AG04449 (cell line): Measurements from ENCODE around the gene CFAP91.
"Not testable (repeated sequence)": the region's sequence is repeated elsewhere in the genome, so short reads cannot be mapped to it uniquely, and the experiment has no call there.

ENCODE experiments used
- CTCF ChIA-PET: fragments of 350-600 bp; formaldehyde crosslinking; extraction: SDS; loops from one replicate; lab custom pipeline; 2021; ENCODE audit warnings: antibody characterized with exemption; lab: Yijun Ruan, JAX
- POLR2A ChIA-PET: fragments of 400-600, 350-600 bp; formaldehyde crosslinking; extraction: SDS; loops from one replicate; lab custom pipeline; 2020; ENCODE audit warnings: antibody characterized with exemption, inconsistent platforms; lab: Yijun Ruan, JAX
- DNase-seq: peaks from one replicate; pipeline ENCODE4 v3.0.0-alpha.2; 2010; ENCODE audit warnings: low read depth, low spot score
- H3K4me3 ChIP-seq: 2 replicates; pipeline ENCODE4 v1.5.1; 2011; ENCODE audit warnings: low read depth, mild to moderate bottlenecking, control low read depth, low read length
- CTCF ChIP-seq: IDR thresholded peaks from one replicate; pipeline ENCODE4 v1.5.1; 2011; ENCODE audit warnings: mild to moderate bottlenecking, moderate library complexity, low read length, control low read depth, inconsistent platforms; ENCODE audit not compliant: insufficient read depth; ENCODE audit errors: missing control alignments

The CFAP91 gene

GRCh38 chr3:119676020-119676419 is 26.8 kb upstream of the CFAP91 start:
- TF ChIP-seq CTCF: no peak
- DNase-seq: no peak
- H3K4me3 ChIP-seq: peak overlapping the region; percentile 74
- ChIA-PET CTCF (interaction anchor here (0.9 to 2.6 kb wide), 8 partner anchors 8 to 793 kb away, joined by 3 to 11 read pairs (median 4); no protein-coding TSS in a partner anchor), POLR2A (interaction anchor here (0.6 to 1.5 kb wide), 3 partner anchors 13 to 207 kb away, joined by 3 to 4 read pairs (median 3); partner anchors contain the start of gene POGLUT1)

- ChIA-PET CTCF (interaction anchor here (0.9 to 2.6 kb wide), 8 partner anchors 11 to 794 kb away, joined by 3 to 11 read pairs (median 4); no protein-coding TSS in a partner anchor), POLR2A (interaction anchor here (0.8 to 1.5 kb wide), 4 partner anchors 12 to 354 kb away, joined by 3 to 4 read pairs (median 3); no protein-coding TSS in a partner anchor)
- TF ChIP-seq CTCF: no peak
- peak within 1 kb of the TSS; percentile 74 for H3K4me3 ChIP-seq
- DNase-seq: peak; percentile 71
Measured at GRCh38 chr3:119676771-119677640, 25.8 kb upstream of the CFAP91 start, which contains the start of gene COX17. Gene COX17, minus strand, starts transcription at chr3:119677406. Its CDS starts 96 bp downstream, at chr3:119677310.

GRCh38 chr3:119677641-119677934 is 25.2 kb upstream of the CFAP91 start:
- DNase-seq: no peak
- POLR2A ChIA-PET: interaction anchor here (1.0 to 1.5 kb wide), 2 partner anchors 15 to 355 kb away, joined by 3 to 4 read pairs; no protein-coding TSS in a partner anchor
- no peak for TF ChIP-seq CTCF
- H3K4me3 ChIP-seq: peak overlapping the region; percentile 74
- CTCF ChIA-PET: interaction anchor here (1.6 kb wide), 1 partner anchor 268 kb away, joined by 3 read pairs; no protein-coding TSS in a partner anchor

GRCh38 chr3:119678209-119678608 is 24.6 kb upstream of the CFAP91 start:
- POLR2A ChIA-PET, H3K4me3 ChIP-seq, DNase-seq: not testable (repeated sequence)
- CTCF ChIA-PET: interaction anchor here (0.6 to 3.6 kb wide), 3 partner anchors 11 to 210 kb away, joined by 3 to 37 read pairs (median 20); no protein-coding TSS in a partner anchor

GRCh38 chr3:119679874-119680273 is 22.9 kb upstream of the CFAP91 start:
- POLR2A ChIA-PET: no interaction called here
- CTCF ChIA-PET: interaction anchor here (1.0 to 3.6 kb wide), 12 partner anchors 10 to 797 kb away, joined by 3 to 38 read pairs (median 18); partner anchors contain the start of genes B4GALT4 and TMEM39A
- TF ChIP-seq CTCF: no peak
- no peak for DNase-seq
- no peak overlapping the region for H3K4me3 ChIP-seq

- CTCF ChIA-PET: interaction anchor here (0.6 to 3.6 kb wide), 55 partner anchors 8 to 798 kb away, joined by 3 to 38 read pairs (median 5); partner anchors contain the start of genes B4GALT4, CFAP91, POGLUT1 and POPDC2
- POLR2A ChIA-PET: interaction anchor here (0.9 kb wide), 1 partner anchor 18 kb away, joined by 3 read pairs; no protein-coding TSS in a partner anchor
Measured at GRCh38 chr3:119681279-119681678, 21.5 kb upstream of the CFAP91 start.

More at GRCh38 chr3:119681279-119681678, 21.5 kb upstream of the CFAP91 start:
- TF ChIP-seq CTCF: peak; percentile 26
- no peak overlapping the region for H3K4me3 ChIP-seq
- no peak for DNase-seq
